HFFc6 (cell line): ENCODE data around the gene AACS. TPM values are rescaled to one million over a fixed set of nuclear protein-coding genes. Genes with fewer than 3 reads are reported as not detected.

ENCODE experiments used
- DNase-seq: peaks from one replicate; pipeline ENCODE4 v3.0.0-alpha.2; 2018
- H3K27ac Mint-ChIP-seq: 2 replicates; pipeline ENCODE4 v1.8.0; 2020; ENCODE audit warnings: mild to moderate bottlenecking, mixed read lengths
- H3K27me3 Mint-ChIP-seq: 2 replicates; pipeline ENCODE4 v1.8.0; 2021; ENCODE audit warnings: mild to moderate bottlenecking, moderate library complexity, mixed read lengths; ENCODE audit not compliant: insufficient read depth
- H3K36me3 Mint-ChIP-seq: 2 replicates; pipeline ENCODE4 v1.8.0; 2021; ENCODE audit warnings: low read depth, mixed read lengths
- H3K4me1 Mint-ChIP-seq: 2 replicates; pipeline ENCODE4 v1.8.0; 2020; ENCODE audit warnings: low read depth, mixed read lengths
- H3K4me3 Mint-ChIP-seq: 2 replicates; pipeline ENCODE4 v1.8.0; 2020; ENCODE audit warnings: mild to moderate bottlenecking, moderate library complexity, mixed read lengths
- H3K9me3 Mint-ChIP-seq: 2 replicates; pipeline ENCODE4 v1.8.0; 2020; ENCODE audit warnings: mild to moderate bottlenecking, mixed read lengths
- total RNA-seq, 6 experiments: library from RNA; stranded (reverse); fragmentation: NEBNext Ultra II Directional; extraction: Animal tissue kit (Norgen Biotek cat#: 25700); gene quantifications; 2 replicates in 1 of 6; 3 replicates in 5 of 6; pipeline ENCODE4 v1.2.3, GENCODE V29; 2021
- TF ChIP-seq, protein P1 (sequence below): fragments of 200-600 bp; sonication (generic); IDR thresholded peaks from 2 replicates; pipeline ENCODE4 v1.5.0; 2021; ENCODE audit warnings: antibody characterized with exemption, mild to moderate bottlenecking

AACS gene
- total RNA-seq, 6 experiments from 2014 or later = 21.6 to 29.5 (median 24.2) TPM

DNA sequence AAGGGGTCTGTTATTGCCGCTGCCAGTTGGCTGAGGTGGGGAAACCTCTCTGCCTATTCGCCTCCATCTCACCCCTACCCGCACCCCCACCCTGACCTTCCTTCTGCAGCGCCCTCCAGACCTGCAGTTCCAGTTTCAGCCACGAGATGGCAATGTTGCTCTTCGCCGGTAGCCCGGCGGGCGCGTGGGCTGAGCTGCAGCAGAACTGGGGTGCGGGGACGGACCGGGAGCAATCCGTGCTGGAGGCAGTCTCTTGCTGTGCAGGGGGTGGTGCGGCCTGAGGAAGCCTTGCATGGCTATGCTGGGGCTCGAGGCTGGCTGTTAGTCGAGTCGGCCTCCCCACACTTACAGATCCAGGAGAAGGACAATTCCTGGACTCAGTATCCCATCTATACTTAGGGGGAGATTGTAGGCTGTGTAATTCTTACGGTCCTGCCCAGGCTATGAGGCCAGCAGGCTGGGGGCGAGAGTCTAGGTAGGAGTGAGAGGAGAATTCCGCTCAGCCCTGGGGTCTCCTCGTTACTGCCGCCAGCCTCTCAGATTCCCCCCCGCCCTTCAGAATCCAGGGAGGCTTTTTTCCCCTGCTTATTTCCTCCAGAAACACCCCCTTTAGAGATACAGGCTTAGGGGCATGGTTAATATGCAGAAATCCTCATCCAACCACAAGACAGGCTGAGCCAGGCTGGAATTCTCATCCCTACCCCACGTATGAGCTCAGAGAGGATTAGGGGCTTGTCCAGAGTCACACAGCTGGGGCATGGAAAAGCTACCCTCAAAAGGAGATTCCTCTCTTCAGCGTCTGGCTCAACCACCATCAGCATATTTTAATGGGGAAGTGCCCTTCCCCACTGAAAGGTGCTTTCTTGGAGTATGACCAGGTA, 118.2 kb downstream of the AACS start:
- H3K36me3 Mint-ChIP-seq = no peaks in the 10 kb centered on the region
- TF ChIP-seq, protein P1, sequence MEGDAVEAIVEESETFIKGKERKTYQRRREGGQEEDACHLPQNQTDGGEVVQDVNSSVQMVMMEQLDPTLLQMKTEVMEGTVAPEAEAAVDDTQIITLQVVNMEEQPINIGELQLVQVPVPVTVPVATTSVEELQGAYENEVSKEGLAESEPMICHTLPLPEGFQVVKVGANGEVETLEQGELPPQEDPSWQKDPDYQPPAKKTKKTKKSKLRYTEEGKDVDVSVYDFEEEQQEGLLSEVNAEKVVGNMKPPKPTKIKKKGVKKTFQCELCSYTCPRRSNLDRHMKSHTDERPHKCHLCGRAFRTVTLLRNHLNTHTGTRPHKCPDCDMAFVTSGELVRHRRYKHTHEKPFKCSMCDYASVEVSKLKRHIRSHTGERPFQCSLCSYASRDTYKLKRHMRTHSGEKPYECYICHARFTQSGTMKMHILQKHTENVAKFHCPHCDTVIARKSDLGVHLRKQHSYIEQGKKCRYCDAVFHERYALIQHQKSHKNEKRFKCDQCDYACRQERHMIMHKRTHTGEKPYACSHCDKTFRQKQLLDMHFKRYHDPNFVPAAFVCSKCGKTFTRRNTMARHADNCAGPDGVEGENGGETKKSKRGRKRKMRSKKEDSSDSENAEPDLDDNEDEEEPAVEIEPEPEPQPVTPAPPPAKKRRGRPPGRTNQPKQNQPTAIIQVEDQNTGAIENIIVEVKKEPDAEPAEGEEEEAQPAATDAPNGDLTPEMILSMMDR = peak; percentile 100
- no peaks in the 10 kb centered on the region for H3K9me3 Mint-ChIP-seq
- peaks cover 14% of the 10 kb centered on the region for H3K4me1 Mint-ChIP-seq
- peak overlapping the region; percentile 29; the same call in 1 of the 2 replicates for H3K4me3 Mint-ChIP-seq
- H3K27me3 Mint-ChIP-seq = peaks cover 25% of the 10 kb centered on the region
- DNase-seq = peak; percentile 55
- H3K27ac Mint-ChIP-seq = no peak overlapping the region

GRCh38 chr12:125184213-125184967, 119.2 kb downstream of the AACS start:
- H3K9me3 Mint-ChIP-seq = no peaks in the 10 kb centered on the region
- H3K36me3 Mint-ChIP-seq = no peaks in the 10 kb centered on the region
- no peak overlapping the region for H3K4me3 Mint-ChIP-seq
- H3K4me1 Mint-ChIP-seq = peaks cover 14% of the 10 kb centered on the region
- DNase-seq = no peak
- no peak overlapping the region for H3K27ac Mint-ChIP-seq
- TF ChIP-seq, protein P1 = no peak
- H3K27me3 Mint-ChIP-seq = peaks cover 34% of the 10 kb centered on the region

GRCh38 chr12:125185311-125185739, 120.1 kb downstream of the AACS start:
- Mint-ChIP-seq H3K4me1 (peaks cover 14% of the 10 kb centered on the region), H3K4me3 (no peak overlapping the region), H3K27me3 (peaks cover 38% of the 10 kb centered on the region), H3K36me3 (no peaks in the 10 kb centered on the region), H3K9me3 (no peaks in the 10 kb centered on the region), H3K27ac (no peak overlapping the region)
- DNase-seq = no peak
- TF ChIP-seq, protein P1 = no peak

- no peaks in the 10 kb centered on the region for H3K9me3 Mint-ChIP-seq
- TF ChIP-seq, protein P1 = peak; percentile 63
- no peak within 1 kb of the TSS for H3K27ac Mint-ChIP-seq
- H3K27me3 Mint-ChIP-seq = peaks cover 37% of the 10 kb centered on the region
- DNase-seq = peak; percentile 52
- H3K36me3 Mint-ChIP-seq = no peaks in the 10 kb centered on the region
- H3K4me3 Mint-ChIP-seq = peak within 1 kb of the TSS; percentile 52; the same call in 1 of the 2 replicates
- H3K4me1 Mint-ChIP-seq = peaks cover 14% of the 10 kb centered on the region
Observed at GRCh38 chr12:125185740-125186470, 120.7 kb downstream of the AACS start, which contains the start of gene TMEM132B. TSS of gene TMEM132B (plus strand) at chr12:125186386.

DNA sequence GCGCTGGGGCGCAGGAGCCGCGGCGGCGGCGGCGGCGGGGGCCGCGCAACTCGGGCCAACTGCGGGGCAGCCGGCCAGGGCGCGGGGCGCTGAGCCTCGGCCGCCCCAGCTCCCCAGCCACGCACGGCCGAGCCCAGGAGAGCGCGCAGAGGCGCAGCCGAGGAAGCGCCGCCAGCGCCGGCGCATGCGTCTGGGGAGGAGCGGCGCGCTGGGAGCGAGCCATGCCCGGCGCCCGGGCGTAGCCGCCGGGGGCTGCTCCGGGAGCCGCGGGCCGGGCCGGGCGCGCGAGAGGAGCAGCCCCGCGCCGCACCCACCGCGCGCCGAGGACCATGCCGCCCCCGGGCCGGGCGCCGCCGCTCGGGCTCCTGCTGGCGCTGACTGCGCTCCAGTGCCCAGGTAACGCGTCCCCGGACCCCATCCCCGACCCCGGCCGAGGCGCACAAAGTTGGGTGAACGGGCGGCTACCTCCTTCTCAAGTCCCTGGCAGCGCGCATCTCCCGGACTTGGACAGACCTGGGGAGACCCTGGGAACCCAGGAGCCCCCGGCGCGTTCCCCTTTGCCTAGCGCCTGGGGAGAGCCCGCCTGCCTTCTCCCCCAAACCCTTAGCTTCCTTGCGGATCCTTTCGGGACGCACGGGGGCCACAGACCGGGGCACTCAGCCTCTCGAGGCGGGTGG, 121.4 kb downstream of the AACS start:
- TF ChIP-seq, protein P1 = no peak
- no peaks in the 10 kb centered on the region for H3K9me3 Mint-ChIP-seq
- no peak for DNase-seq
- peaks cover 14% of the 10 kb centered on the region for H3K4me1 Mint-ChIP-seq
- H3K36me3 Mint-ChIP-seq = no peaks in the 10 kb centered on the region
- H3K4me3 Mint-ChIP-seq = no peak overlapping the region
- H3K27ac Mint-ChIP-seq = no peak overlapping the region
- H3K27me3 Mint-ChIP-seq = peaks cover 34% of the 10 kb centered on the region
